C4-2B (cell line): ENCODE results near the gene PIGN.

ENCODE experiments used
- CTCF ChIP-seq: fragments of 450-650 bp; conservative IDR thresholded peaks from 2 replicates; pipeline ENCODE4 v1.5.1; 2017; ENCODE audit warnings: mild to moderate bottlenecking
- ZFX ChIP-seq: fragments of 450-650 bp; IDR thresholded peaks from 2 replicates; pipeline ENCODE4 v1.6.1; 2017

- TF ChIP-seq CTCF (no peak), ZFX (no peak)
Observed at GRCh38 chr18:62048279-62048678, 138.6 kb downstream of the PIGN start.
